Ureter (tissue), 1 donor: Measurements from ENCODE around the gene LRMDA. TPM values are rescaled to one million over a fixed set of nuclear protein-coding genes. Genes with fewer than 3 reads are reported as not detected.
"Not testable (repeated sequence)": the region's sequence is repeated elsewhere in the genome, so short reads cannot be mapped to it uniquely, and the experiment has no call there.

Experiments used
- DNase-seq: peaks from one replicate; pipeline ENCODE4 v3.0.0-alpha.2; 2020; ENCODE audit warnings: low spot score
- total RNA-seq: library from RNA; stranded (reverse); gene quantifications from one replicate; pipeline ENCODE4 v1.2.4, GENCODE V29; 2023
- donor health status: DM: yes; HTN: yes; CAD: no.

The LRMDA gene
- total RNA-seq, 1 donor from 2014 or later: 23.1 TPM

GRCh38 chr10:76045174-76045573 is 613.8 kb downstream of the LRMDA start:
- no peak for DNase-seq

GRCh38 chr10:76047521-76047920 is 616.1 kb downstream of the LRMDA start:
- no peak for DNase-seq

- no peak for DNase-seq
Measured at GRCh38 chr10:76049581-76050290, 618.3 kb downstream of the LRMDA start.

- no peak for DNase-seq
Measured at GRCh38 chr10:76050291-76050625, 618.8 kb downstream of the LRMDA start.

- no peak for DNase-seq
Measured at GRCh38 chr10:76051007-76051936, 619.8 kb downstream of the LRMDA start.

- DNase-seq: no peak
Measured at GRCh38 chr10:76052682-76053503, 621.5 kb downstream of the LRMDA start.

GRCh38 chr10:76055466-76055865 is 624.0 kb downstream of the LRMDA start:
- no peak for DNase-seq

- DNase-seq: no peak
Measured at GRCh38 chr10:76055963-76056362, 624.5 kb downstream of the LRMDA start.

GRCh38 chr10:76060993-76061392 is 629.6 kb downstream of the LRMDA start:
- DNase-seq: not testable (repeated sequence)

- DNase-seq: no peak
Measured at GRCh38 chr10:76066457-76066856, 635.0 kb downstream of the LRMDA start.

- DNase-seq: no peak
Measured at GRCh38 chr10:76067447-76067846, 636.0 kb downstream of the LRMDA start.

- no peak for DNase-seq
Measured at GRCh38 chr10:76068856-76069255, 637.4 kb downstream of the LRMDA start.

GRCh38 chr10:76070916-76071315 is 639.5 kb downstream of the LRMDA start:
- no peak for DNase-seq

GRCh38 chr10:76071653-76072365 is 640.4 kb downstream of the LRMDA start:
- DNase-seq: no peak

GRCh38 chr10:76072384-76072783 is 641.0 kb downstream of the LRMDA start:
- DNase-seq: no peak

GRCh38 chr10:76073524-76073923 is 642.1 kb downstream of the LRMDA start:
- DNase-seq: no peak

- no peak for DNase-seq
Measured at GRCh38 chr10:76074659-76075058, 643.2 kb downstream of the LRMDA start.

- no peak for DNase-seq
Measured at GRCh38 chr10:76080451-76080850, 649.0 kb downstream of the LRMDA start.

GRCh38 chr10:76080991-76081390 is 649.6 kb downstream of the LRMDA start:
- no peak for DNase-seq

- DNase-seq: no peak
Measured at GRCh38 chr10:76082232-76082631, 650.8 kb downstream of the LRMDA start.

GRCh38 chr10:76082956-76083355 is 651.5 kb downstream of the LRMDA start:
- no peak for DNase-seq
